ENCODE results near the gene OR2AJ1.

The OR2AJ1 gene

DNA sequence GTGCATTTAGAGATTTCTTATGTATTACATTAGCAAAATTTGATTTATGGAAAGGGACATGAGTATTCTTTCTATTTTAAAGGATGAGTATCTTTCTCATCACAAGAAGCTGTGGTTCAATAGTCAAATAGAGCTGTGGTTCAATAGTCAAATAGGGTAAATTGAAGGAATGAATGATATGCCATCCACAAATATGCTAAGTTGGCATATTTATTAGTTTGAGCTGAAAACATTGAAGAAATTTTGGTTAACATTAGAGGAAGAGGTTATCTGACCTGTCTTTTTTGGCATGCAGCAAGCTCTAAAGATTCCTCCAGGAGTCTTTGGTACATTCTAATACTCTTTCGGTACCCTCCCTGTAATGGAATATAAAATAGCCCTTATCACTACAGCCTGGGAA is 28.7 kb downstream of the OR2AJ1 start (continued):
- TF ChIP-seq ARNTL (CRISPR knock-in tag; IDR thresholded peaks at IDR 0.05; ENCODE audit: borderline replicate concordance, low read depth): no peak
- no peak for TF ChIP-seq SNAI2 (CRISPR knock-in tag; IDR thresholded peaks at IDR 0.05)
- TF ChIP-seq GLIS3 (CRISPR knock-in tag; IDR thresholded peaks at IDR 0.05): no peak
- no peak for TF ChIP-seq TOX (CRISPR knock-in tag; IDR thresholded peaks at IDR 0.05; ENCODE audit: borderline replicate concordance)

- ATAC-seq: no peak
- TF ChIP-seq OSR1 (CRISPR knock-in tag; IDR thresholded peaks at IDR 0.05): no peak
- no peak for TF ChIP-seq ESRRG (CRISPR knock-in tag; IDR thresholded peaks at IDR 0.05)
- TF ChIP-seq ZFP30 (CRISPR knock-in tag; IDR thresholded peaks at IDR 0.05): no peak
- no peak for TF ChIP-seq GLIS3 (CRISPR knock-in tag; IDR thresholded peaks at IDR 0.05)
- no peak for TF ChIP-seq TSHZ2 (CRISPR knock-in tag; IDR thresholded peaks at IDR 0.05)
- no peak for TF ChIP-seq ARNTL (CRISPR knock-in tag; IDR thresholded peaks at IDR 0.05; ENCODE audit: borderline replicate concordance, low read depth)
- no peak for TF ChIP-seq CSRNP3 (CRISPR knock-in tag; IDR thresholded peaks at IDR 0.05)
- TF ChIP-seq ZNF8 (CRISPR knock-in tag; IDR thresholded peaks at IDR 0.05): no peak
- TF ChIP-seq PPARA (CRISPR knock-in tag; IDR thresholded peaks at IDR 0.05; ENCODE audit: borderline replicate concordance): no peak
- TF ChIP-seq TOX (CRISPR knock-in tag; IDR thresholded peaks at IDR 0.05; ENCODE audit: borderline replicate concordance): no peak
- TF ChIP-seq, protein P1, sequence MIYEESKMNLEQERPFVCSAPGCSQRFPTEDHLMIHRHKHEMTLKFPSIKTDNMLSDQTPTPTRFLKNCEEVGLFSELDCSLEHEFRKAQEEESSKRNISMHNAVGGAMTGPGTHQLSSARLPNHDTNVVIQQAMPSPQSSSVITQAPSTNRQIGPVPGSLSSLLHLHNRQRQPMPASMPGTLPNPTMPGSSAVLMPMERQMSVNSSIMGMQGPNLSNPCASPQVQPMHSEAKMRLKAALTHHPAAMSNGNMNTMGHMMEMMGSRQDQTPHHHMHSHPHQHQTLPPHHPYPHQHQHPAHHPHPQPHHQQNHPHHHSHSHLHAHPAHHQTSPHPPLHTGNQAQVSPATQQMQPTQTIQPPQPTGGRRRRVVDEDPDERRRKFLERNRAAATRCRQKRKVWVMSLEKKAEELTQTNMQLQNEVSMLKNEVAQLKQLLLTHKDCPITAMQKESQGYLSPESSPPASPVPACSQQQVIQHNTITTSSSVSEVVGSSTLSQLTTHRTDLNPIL (CRISPR knock-in tag; IDR thresholded peaks at IDR 0.05; ENCODE audit: low read depth): no peak
- no peak for TF ChIP-seq ZNF565 (CRISPR knock-in tag; conservative IDR thresholded peaks at IDR 0.05; ENCODE audit: low read depth)
- no peak for TF ChIP-seq CSDC2 (CRISPR knock-in tag; IDR thresholded peaks at IDR 0.05)
- no peak for TF ChIP-seq BACH2 (CRISPR knock-in tag; IDR thresholded peaks at IDR 0.05; ENCODE audit: borderline replicate concordance)
- no peak for TF ChIP-seq ZC3H10 (CRISPR knock-in tag; IDR thresholded peaks at IDR 0.05)
- no peak for TF ChIP-seq POU6F1 (CRISPR knock-in tag; IDR thresholded peaks at IDR 0.05; ENCODE audit: borderline replicate concordance, low read depth)
Observed at GRCh38 chr1:247961791-247962190, 37.1 kb downstream of the OR2AJ1 start.

- ATAC-seq: no peak
- no peak for TF ChIP-seq ESRRG (CRISPR knock-in tag; IDR thresholded peaks at IDR 0.05)
Observed at GRCh38 chr1:247962911-247963588, 38.4 kb downstream of the OR2AJ1 start.

DNA sequence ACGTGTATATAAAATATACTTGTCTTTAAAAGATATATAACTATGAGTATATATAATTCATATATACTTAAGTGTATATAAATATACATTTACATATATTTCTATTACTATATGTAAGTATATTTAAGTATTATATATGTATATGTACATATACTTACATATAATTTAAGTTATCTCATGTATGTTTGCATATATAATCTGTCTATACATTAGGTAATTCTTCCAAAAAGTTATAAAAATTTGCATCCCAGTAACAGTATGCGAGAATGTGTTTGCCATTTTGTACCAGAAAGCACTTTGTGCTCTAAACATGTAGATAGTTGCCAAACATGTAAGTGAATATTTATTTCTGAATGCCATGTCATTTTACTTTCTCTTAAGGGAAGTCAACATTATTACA is 40.2 kb downstream of the OR2AJ1 start, which contains the start of gene OR2AK2:
OR2AK2 (plus strand) TSS at position 301 of the 400 bp plus-strand sequence. CDS start 144 bp downstream, outside the sequence.
- no peak for ATAC-seq
- no peak for TF ChIP-seq CSDC2 (CRISPR knock-in tag; IDR thresholded peaks at IDR 0.05)
- no peak for TF ChIP-seq ZNF565 (CRISPR knock-in tag; conservative IDR thresholded peaks at IDR 0.05; ENCODE audit: low read depth)
- no peak for TF ChIP-seq TOX (CRISPR knock-in tag; IDR thresholded peaks at IDR 0.05; ENCODE audit: borderline replicate concordance)
- no peak for TF ChIP-seq GLIS3 (CRISPR knock-in tag; IDR thresholded peaks at IDR 0.05)
- no peak for TF ChIP-seq ISL1 (CRISPR knock-in tag; IDR thresholded peaks at IDR 0.05)
- no peak for TF ChIP-seq ZFP3 (CRISPR knock-in tag; IDR thresholded peaks at IDR 0.05)
- no peak for TF ChIP-seq ARNTL (CRISPR knock-in tag; IDR thresholded peaks at IDR 0.05; ENCODE audit: borderline replicate concordance, low read depth)
- TF ChIP-seq ZNF70 (CRISPR knock-in tag; IDR thresholded peaks at IDR 0.05): no peak
- TF ChIP-seq ESRRG (CRISPR knock-in tag; IDR thresholded peaks at IDR 0.05): no peak
- TF ChIP-seq ZNF8 (CRISPR knock-in tag; IDR thresholded peaks at IDR 0.05): no peak
- TF ChIP-seq ZFP30 (CRISPR knock-in tag; IDR thresholded peaks at IDR 0.05): no peak
- no peak for TF ChIP-seq POU6F1 (CRISPR knock-in tag; IDR thresholded peaks at IDR 0.05; ENCODE audit: borderline replicate concordance, low read depth)
- no peak for TF ChIP-seq ZC3H10 (CRISPR knock-in tag; IDR thresholded peaks at IDR 0.05)
- TF ChIP-seq TSHZ2 (CRISPR knock-in tag; IDR thresholded peaks at IDR 0.05): no peak
- no peak for TF ChIP-seq SNAI2 (CRISPR knock-in tag; IDR thresholded peaks at IDR 0.05)
- no peak for TF ChIP-seq OSR1 (CRISPR knock-in tag; IDR thresholded peaks at IDR 0.05)

Data from SK-N-SH treated with all-trans-retinoic acid at 6 μM for 48 hours (cell line).